Measurements from ENCODE around the gene RFX1.

DNA sequence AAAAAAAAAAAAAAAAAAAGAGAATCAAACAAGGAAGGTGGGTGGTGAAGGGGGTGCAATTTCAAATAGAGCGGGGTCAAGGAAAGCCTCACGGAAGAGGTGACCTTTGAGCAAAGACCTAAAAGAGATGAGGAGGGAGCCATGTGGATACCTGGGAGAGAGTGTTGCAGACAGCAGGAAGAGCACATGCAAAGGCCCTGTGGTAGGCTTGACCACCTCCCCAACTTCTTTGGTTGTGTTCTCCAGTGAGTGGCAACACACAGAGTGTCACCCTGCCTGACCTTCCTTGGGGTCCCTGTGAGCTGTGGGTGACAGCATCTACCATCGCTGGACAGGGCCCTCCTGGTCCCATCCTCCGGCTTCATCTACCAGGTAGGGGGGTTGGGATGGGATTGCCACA, 44.4 kb upstream of the RFX1 start:
- TF ChIP-seq CTCF (IDR thresholded peaks at IDR 0.05; ENCODE audit: low read length) = no peak
- TF ChIP-seq EZH2 (optimal IDR thresholded peaks at IDR 0.05; ENCODE audit: low read depth, low read length) = no peak
- TF ChIP-seq EZH2phosphoT487 (IDR thresholded peaks at IDR 0.05; ENCODE audit: low read length) = no peak

Measured in MM.1S (cell line).